PFSK-1 (cell line): ENCODE results near the gene SYT10.

Source experiments
- FOXP2 ChIP-seq: optimal IDR thresholded peaks from 2 replicates; pipeline ENCODE3; 2011; ENCODE audit warnings: borderline replicate concordance, control low read depth, inconsistent platforms; ENCODE audit not compliant: insufficient read depth; ENCODE audit errors: extremely low read length, extremely low read depth
- POLR2AphosphoS5 ChIP-seq: IDR thresholded peaks from 2 replicates; pipeline ENCODE4 v1.6.1; 2012; ENCODE audit warnings: low read depth, mild to moderate bottlenecking, control low read depth, low read length, moderate library complexity
- TAF1 ChIP-seq: IDR thresholded peaks from 2 replicates; pipeline ENCODE4 v1.6.1; 2012; ENCODE audit warnings: low read length, control low read depth, borderline replicate concordance; ENCODE audit not compliant: insufficient read depth
- TF ChIP-seq, protein P1 (sequence below), 2 experiments: IDR thresholded peaks; 2 replicates each; pipeline versions ENCODE4 v1.6.1 to v1.8.0; 2011 to 2012; ENCODE audit warnings: low read depth in 2 of 2, low read length in 2 of 2, control low read depth in 1 of 2, inconsistent platforms in 1 of 2, mild to moderate bottlenecking in 1 of 2, moderate library complexity in 1 of 2; ENCODE audit not compliant: insufficient read depth in 1 of 2

DNA sequence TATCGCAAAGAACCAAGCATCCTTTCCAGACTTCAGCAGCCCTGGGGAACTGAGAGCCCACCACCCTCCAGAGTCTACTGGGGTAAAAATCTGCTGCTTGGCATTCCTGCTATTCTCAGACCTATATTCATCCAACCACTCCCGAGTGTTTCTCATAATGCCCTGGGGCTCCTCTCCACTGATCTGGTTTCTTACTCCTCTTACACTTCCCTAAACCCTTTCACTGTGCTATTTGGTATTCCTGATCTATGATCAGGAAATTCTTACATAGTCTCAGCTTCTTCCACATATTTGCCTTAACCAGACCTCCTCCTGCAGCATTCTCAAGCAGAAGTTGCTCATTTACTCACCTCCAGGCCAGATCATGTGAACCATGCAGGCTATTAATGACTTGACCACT, 82.4 kb downstream of the SYT10 start:
- TF ChIP-seq POLR2AphosphoS5 (no peak), TAF1 (no peak), FOXP2 (no peak)
- TF ChIP-seq, protein P1, sequence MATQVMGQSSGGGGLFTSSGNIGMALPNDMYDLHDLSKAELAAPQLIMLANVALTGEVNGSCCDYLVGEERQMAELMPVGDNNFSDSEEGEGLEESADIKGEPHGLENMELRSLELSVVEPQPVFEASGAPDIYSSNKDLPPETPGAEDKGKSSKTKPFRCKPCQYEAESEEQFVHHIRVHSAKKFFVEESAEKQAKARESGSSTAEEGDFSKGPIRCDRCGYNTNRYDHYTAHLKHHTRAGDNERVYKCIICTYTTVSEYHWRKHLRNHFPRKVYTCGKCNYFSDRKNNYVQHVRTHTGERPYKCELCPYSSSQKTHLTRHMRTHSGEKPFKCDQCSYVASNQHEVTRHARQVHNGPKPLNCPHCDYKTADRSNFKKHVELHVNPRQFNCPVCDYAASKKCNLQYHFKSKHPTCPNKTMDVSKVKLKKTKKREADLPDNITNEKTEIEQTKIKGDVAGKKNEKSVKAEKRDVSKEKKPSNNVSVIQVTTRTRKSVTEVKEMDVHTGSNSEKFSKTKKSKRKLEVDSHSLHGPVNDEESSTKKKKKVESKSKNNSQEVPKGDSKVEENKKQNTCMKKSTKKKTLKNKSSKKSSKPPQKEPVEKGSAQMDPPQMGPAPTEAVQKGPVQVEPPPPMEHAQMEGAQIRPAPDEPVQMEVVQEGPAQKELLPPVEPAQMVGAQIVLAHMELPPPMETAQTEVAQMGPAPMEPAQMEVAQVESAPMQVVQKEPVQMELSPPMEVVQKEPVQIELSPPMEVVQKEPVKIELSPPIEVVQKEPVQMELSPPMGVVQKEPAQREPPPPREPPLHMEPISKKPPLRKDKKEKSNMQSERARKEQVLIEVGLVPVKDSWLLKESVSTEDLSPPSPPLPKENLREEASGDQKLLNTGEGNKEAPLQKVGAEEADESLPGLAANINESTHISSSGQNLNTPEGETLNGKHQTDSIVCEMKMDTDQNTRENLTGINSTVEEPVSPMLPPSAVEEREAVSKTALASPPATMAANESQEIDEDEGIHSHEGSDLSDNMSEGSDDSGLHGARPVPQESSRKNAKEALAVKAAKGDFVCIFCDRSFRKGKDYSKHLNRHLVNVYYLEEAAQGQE (IDR thresholded peaks at IDR 0.05; ENCODE audit: insufficient read depth in 1 of 2, low read depth in 2 of 2, low read length in 2 of 2), result no peak
